Upper lobe of right lung (tissue), 1 donor: Measurements from ENCODE around the gene TFRC. TPM values are rescaled to one million over a fixed set of nuclear protein-coding genes. Genes with fewer than 3 reads are reported as not detected.

Experiments
- ATAC-seq: fragments of 200-7000 bp; cut with Tn5 transposase; one replicate; pipeline ENCODE4 v1.9.1; 2020; ENCODE audit warnings: mild to moderate bottlenecking, moderate library complexity
- DNase-seq: peaks from one replicate; pipeline ENCODE4 v3.0.0-alpha.2; 2020
- H3K27ac ChIP-seq: fragments of 200-600 bp; one replicate; pipeline ENCODE4 v1.8.0; 2022
- H3K27me3 ChIP-seq: fragments of 200-600 bp; one replicate; pipeline ENCODE4 v1.8.0; 2022; ENCODE audit warnings: mild to moderate bottlenecking
- H3K36me3 ChIP-seq: fragments of 200-600 bp; one replicate; pipeline ENCODE4 v1.8.0; 2022
- H3K4me1 ChIP-seq: fragments of 200-600 bp; one replicate; pipeline ENCODE4 v1.8.0; 2022
- H3K4me3 ChIP-seq: fragments of 200-600 bp; one replicate; pipeline ENCODE4 v1.8.0; 2022; ENCODE audit warnings: mild to moderate bottlenecking
- H3K9me3 ChIP-seq: fragments of 200-600 bp; one replicate; pipeline ENCODE4 v1.8.0; 2022
- CTCF ChIP-seq: fragments of 200-600 bp; IDR thresholded peaks from one replicate; pipeline ENCODE4 v1.8.0; 2022; ENCODE audit warnings: antibody characterized with exemption
- intact Hi-C: fragments of 100-400 bp; cut with DNase I; formaldehyde crosslinking; loops from one replicate; pipeline ENCODE4 v1.11.0; 2022
- total RNA-seq: library from RNA; stranded (reverse); fragmentation: NEBNext Ultra II Directional; extraction: Animal tissue kit (Norgen Biotek cat#: 25700); gene quantifications from one replicate; pipeline ENCODE4 v1.2.1, GENCODE V29; 2021
- donor health status: DM: no; HTN: yes; CAD: no; lungs with severe emphysema.

TFRC gene
- total RNA-seq, 1 donor from 2014 or later: 248 TPM

GRCh38 chr3:196050597-196050996, 31.3 kb downstream of the TFRC start:
- no peak overlapping the region for H3K27ac ChIP-seq
- peaks cover 75% of the 10 kb centered on the region for H3K36me3 ChIP-seq
- H3K4me3 ChIP-seq: no peak overlapping the region
- ATAC-seq (no peak), DNase-seq (no peak)
- no peaks in the 10 kb centered on the region for H3K27me3 ChIP-seq
- no peak for TF ChIP-seq CTCF
- H3K4me1 ChIP-seq: no peaks in the 10 kb centered on the region
- no peaks in the 10 kb centered on the region for H3K9me3 ChIP-seq
- intact Hi-C loops: no loop called here

GRCh38 chr3:196049653-196050052, 32.2 kb downstream of the TFRC start:
- no peak for TF ChIP-seq CTCF
- no peak for ATAC-seq
- no peaks in the 10 kb centered on the region for H3K4me1 ChIP-seq
- H3K36me3 ChIP-seq: peaks cover 66% of the 10 kb centered on the region
- no peak for DNase-seq
- no peak overlapping the region for H3K4me3 ChIP-seq
- H3K27ac ChIP-seq: no peak overlapping the region
- no peaks in the 10 kb centered on the region for H3K9me3 ChIP-seq
- H3K27me3 ChIP-seq: no peaks in the 10 kb centered on the region
- intact Hi-C loops: no loop called here

- DNase-seq (no peak), ATAC-seq (no peak)
- Histone ChIP-seq H3K36me3 (peaks cover 60% of the 10 kb centered on the region), H3K27me3 (no peaks in the 10 kb centered on the region), H3K9me3 (no peaks in the 10 kb centered on the region), H3K4me1 (no peaks in the 10 kb centered on the region), H3K27ac (no peak overlapping the region), H3K4me3 (no peak overlapping the region)
- no peak for TF ChIP-seq CTCF
- intact Hi-C loops: no loop called here
These were observed 32.8 kb downstream of the TFRC start for GRCh38 chr3:196048922-196049598.

GRCh38 chr3:196047391-196048030, 34.4 kb downstream of the TFRC start:
- no peaks in the 10 kb centered on the region for H3K4me1 ChIP-seq
- peaks cover 44% of the 10 kb centered on the region for H3K36me3 ChIP-seq
- H3K27ac ChIP-seq: no peak overlapping the region
- intact Hi-C loops: no loop called here
- H3K27me3 ChIP-seq: no peaks in the 10 kb centered on the region
- no peak overlapping the region for H3K4me3 ChIP-seq
- DNase-seq (no peak), ATAC-seq (no peak)
- no peak for TF ChIP-seq CTCF
- H3K9me3 ChIP-seq: no peaks in the 10 kb centered on the region

- no peaks in the 10 kb centered on the region for H3K9me3 ChIP-seq
- H3K27me3 ChIP-seq: no peaks in the 10 kb centered on the region
- no peak for TF ChIP-seq CTCF
- intact Hi-C loops: no loop called here
- no peak overlapping the region for H3K27ac ChIP-seq
- H3K4me3 ChIP-seq: no peak overlapping the region
- H3K4me1 ChIP-seq: no peaks in the 10 kb centered on the region
- H3K36me3 ChIP-seq: peaks cover 14% of the 10 kb centered on the region
- DNase-seq: no peak
- no peak for ATAC-seq
These were observed 37.4 kb downstream of the TFRC start for GRCh38 chr3:196044513-196044912.
